Measurements from ENCODE around the gene RPS6KC1. TPM values are rescaled to one million over a fixed set of nuclear protein-coding genes. Genes with fewer than 3 reads are reported as not detected.

The RPS6KC1 gene
- total RNA-seq, 4 donors from 2014 or later: 16.1 to 22.6 (median 21.4) TPM

DNA sequence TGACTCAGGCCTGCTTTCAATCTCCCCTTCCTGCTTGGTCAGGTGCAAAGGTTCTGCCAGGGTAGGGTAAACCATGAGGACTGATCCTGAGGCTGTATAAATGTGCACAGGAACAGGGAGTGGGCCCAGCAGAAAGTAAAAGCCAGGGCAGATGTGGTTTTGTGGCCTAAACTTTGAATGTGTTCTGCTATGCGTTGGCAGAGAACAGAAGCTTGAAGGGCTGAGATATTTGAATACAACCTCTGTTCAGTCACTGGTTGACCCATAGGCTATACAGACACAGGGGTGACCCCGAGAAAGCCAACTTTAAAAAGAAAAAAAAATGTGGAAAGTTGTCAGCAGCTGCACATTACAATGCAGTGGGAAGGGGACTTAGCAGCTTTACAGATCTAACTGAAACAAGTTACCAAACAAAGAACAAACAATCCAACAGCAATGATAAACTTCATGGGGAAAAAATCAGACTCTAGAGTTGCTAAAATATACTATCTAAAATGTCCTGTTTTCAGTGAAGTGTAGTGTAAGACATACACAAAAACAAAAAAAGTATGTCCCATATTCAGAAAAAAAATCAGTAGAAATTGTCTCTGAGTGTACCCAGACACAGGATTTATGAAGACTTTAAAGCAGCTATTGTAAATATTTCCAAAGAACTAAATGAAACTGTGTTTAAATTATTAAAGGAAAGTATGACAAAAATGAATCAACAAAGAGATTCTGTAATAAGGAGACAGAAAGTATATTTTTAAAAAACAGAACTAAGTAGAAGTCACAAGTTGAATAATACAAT is 216.1 kb downstream of the RPS6KC1 start:
- no peak for ATAC-seq (ENCODE audit: low FRiP score)
- TF ChIP-seq, protein P1, sequence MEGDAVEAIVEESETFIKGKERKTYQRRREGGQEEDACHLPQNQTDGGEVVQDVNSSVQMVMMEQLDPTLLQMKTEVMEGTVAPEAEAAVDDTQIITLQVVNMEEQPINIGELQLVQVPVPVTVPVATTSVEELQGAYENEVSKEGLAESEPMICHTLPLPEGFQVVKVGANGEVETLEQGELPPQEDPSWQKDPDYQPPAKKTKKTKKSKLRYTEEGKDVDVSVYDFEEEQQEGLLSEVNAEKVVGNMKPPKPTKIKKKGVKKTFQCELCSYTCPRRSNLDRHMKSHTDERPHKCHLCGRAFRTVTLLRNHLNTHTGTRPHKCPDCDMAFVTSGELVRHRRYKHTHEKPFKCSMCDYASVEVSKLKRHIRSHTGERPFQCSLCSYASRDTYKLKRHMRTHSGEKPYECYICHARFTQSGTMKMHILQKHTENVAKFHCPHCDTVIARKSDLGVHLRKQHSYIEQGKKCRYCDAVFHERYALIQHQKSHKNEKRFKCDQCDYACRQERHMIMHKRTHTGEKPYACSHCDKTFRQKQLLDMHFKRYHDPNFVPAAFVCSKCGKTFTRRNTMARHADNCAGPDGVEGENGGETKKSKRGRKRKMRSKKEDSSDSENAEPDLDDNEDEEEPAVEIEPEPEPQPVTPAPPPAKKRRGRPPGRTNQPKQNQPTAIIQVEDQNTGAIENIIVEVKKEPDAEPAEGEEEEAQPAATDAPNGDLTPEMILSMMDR (IDR thresholded peaks at IDR 0.05): no peak
- DNase-seq (ENCODE audit: low spot score): no peak

DNA sequence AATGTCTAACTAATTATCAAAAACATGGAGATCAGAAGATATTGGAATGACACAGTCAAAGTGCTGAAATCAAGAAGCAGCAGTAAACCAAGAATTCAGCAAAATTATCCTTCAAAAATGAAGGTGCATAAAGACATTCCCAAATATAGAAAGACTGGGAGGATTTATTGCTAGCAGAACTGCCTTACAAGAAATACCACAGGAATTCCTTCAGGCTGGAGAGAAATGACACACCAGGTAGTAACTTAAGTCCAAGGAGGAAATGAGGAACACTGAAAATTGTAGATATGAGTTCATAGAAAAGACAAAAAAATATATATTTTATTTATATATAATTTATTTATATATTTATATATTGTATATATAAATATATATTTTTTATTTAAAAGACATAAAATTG is 217.2 kb downstream of the RPS6KC1 start:
- no peak for DNase-seq (ENCODE audit: low spot score)
- TF ChIP-seq, protein P1 (IDR thresholded peaks at IDR 0.05): no peak
- no peak for ATAC-seq (ENCODE audit: low FRiP score)

DNA sequence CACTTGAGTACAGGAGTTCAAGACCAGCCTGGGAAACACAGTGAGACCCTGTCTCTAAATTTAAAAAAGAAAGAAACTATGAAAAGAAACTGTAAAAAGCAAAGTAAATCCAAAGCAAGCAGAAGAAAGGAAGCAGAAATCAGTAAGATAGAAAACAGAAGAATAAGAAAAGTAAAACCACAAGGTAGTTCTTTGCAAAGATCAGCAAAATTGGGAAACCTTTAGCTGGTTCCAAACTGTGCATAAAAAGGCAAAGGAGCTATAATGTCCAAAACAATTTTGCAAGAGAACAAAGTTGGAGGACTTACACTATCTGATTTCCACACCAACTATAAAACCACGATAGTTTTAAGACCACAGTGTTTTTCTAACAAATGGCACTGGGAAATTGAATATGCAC is 218.8 kb downstream of the RPS6KC1 start:
- TF ChIP-seq, protein P1 (IDR thresholded peaks at IDR 0.05): no peak
- DNase-seq (ENCODE audit: low spot score) (no peak), ATAC-seq (ENCODE audit: low FRiP score) (no peak)

DNA sequence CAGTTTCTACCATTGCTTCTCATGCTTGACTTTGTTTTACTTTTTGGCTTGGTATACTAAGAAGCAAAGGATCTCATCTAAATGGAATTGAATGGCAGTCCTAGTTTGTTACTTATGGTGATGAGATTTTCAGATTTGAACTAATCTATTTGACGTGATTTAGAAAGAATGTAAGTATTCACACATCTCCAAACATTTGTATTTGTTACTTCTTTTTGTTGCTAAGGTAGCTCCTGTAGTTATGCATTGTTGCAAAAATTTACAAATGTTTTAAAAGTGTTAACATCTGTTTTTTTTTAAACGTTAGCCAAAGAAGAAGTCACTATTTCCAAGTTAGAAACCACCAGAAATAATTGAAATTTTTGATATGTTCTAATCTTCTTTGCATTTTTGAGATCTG is 222.5 kb downstream of the RPS6KC1 start:
- no peak for DNase-seq (ENCODE audit: low spot score)
- ATAC-seq (ENCODE audit: low FRiP score): no peak
- TF ChIP-seq, protein P1 (IDR thresholded peaks at IDR 0.05): no peak

DNA sequence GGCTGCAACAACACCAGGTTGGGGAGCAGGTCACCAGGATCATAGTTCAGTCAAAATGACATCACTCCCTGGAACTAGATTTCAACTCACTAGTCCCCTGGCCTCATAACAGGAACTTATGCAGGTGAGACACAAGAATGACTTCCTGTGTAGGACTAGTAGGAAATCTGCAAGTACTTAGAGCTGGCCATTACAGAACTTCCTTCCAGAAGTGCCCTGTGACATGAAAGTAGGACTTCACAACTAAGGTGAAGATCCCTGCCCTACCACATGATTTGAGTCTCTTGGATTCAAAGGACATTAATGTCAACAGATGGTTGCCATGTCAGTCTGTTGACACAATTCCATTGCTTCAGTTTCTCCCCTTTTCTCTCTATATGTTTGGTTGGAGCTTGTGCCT is 223.1 kb downstream of the RPS6KC1 start:
- DNase-seq (ENCODE audit: low spot score) (no peak), ATAC-seq (ENCODE audit: low FRiP score) (no peak)
- TF ChIP-seq, protein P1 (IDR thresholded peaks at IDR 0.05): no peak

DNA sequence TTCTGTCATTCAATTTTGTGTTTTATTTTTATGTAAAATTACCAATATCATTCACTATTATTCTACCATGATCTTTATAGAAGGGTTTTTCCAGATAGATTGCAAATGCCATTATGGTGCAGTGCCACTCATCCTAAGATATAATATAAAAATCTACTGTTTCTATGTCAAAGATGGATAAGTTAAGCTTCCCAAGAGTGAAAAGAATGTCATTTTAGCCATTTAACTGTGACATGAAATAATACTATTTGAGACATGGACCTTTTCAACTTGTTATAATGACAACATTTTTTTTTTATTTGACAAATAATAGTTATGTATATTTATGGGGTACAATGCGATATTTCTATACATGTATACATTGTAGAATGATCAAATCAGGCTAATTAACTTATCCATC is 224.3 kb downstream of the RPS6KC1 start:
- ATAC-seq (ENCODE audit: low FRiP score): no peak
- no peak for DNase-seq (ENCODE audit: low spot score)
- TF ChIP-seq, protein P1 (IDR thresholded peaks at IDR 0.05): no peak

DNA sequence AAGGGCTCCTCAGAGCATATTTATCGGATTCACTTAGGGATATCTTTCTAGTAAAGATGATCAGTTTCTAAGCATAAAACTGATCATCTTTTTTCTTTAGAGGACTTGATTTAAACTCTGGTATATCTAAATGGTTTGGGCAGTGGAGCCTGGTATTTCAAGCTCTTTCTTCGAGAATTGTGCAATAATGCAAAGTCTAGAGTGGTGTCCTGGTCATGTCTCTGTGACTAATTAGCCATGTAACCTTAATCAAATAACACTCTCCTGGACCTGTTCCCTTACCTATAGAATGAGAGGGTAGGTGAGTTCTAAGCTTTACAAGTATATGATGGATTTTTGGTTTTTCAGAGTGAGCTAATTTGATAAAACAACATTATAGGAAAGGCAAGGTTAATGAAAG is 225.2 kb downstream of the RPS6KC1 start:
- DNase-seq (ENCODE audit: low spot score): no peak
- TF ChIP-seq, protein P1 (IDR thresholded peaks at IDR 0.05): no peak
- ATAC-seq (ENCODE audit: low FRiP score): no peak
